HG02571 (cell line): ENCODE data around the gene FAM120A.

Experiments used
- ATAC-seq: cut with Tn5 transposase; IDR thresholded peaks from one replicate; pipeline ENCODE4 v1.9.1; 2021; ENCODE audit warnings: mild to moderate bottlenecking, moderate library complexity; ENCODE audit not compliant: unreplicated experiment

FAM120A gene

GRCh38 chr9:93447655-93448054, 3.8 kb upstream of the FAM120A start:
- no peak for ATAC-seq

DNA sequence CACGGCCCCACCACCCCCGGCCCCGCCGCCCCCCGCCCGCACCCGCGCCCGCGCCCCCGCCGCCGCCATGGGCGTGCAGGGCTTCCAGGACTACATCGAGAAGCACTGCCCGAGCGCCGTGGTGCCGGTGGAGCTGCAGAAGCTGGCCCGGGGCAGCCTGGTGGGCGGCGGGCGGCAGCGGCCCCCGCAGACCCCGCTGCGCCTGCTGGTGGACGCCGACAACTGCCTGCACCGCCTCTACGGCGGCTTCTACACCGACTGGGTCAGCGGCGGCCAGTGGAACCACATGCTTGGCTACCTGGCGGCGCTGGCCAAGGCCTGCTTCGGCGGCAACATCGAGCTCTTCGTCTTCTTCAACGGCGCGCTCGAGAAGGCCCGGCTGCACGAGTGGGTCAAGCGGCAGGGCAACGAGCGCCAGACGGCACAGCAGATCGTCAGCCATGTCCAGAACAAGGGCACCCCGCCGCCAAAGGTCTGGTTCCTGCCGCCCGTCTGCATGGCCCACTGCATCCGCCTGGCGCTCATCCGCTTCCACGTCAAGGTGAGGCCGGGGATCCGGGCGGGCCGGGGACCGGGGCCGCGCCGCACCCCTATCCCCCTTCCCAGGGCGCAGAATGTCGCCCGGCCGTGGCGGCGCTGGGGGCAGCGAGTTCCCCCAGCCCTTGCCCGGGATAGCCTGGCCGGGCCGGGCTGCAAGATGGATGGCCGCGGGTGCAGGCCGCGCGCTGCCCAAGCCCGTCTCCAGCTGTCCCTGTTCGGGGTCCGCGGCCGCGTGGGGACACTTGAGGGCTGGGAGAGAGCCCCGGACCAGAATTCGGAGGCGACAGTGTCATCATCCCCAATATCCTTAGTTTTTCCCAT, 594 bp downstream of the FAM120A start:
- no peak for ATAC-seq

DNA sequence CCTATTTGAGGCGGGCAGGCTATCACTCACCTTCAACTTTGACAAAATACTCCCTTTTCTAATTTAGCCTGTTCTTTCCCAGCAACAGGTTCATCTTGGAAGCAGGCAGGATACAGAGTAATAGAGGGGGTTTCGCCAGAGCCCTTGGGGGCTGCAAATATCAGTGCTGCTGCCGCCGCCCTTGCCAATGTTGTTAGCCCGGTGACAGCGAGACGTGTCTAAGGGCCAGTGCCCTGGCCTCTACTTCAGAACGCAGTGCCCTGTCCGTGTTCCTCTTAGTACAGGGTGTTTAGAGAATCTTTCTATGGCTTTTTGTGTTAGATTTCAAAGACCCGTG, 1.2 kb downstream of the FAM120A start:
- ATAC-seq = no peak

GRCh38 chr9:93453047-93453914, 1.8 kb downstream of the FAM120A start, which contains the start of gene FAM120AOS:
FAM120AOS (minus strand) TSS chr9:93453581; CDS start chr9:93452709, 872 bp downstream.
- ATAC-seq = peak; percentile 62

GRCh38 chr9:93456022-93456421, 4.5 kb downstream of the FAM120A start:
- no peak for ATAC-seq

GRCh38 chr9:93456504-93456903, 5.0 kb downstream of the FAM120A start:
- ATAC-seq = no peak

- ATAC-seq = no peak
Measured at GRCh38 chr9:93457006-93457405, 5.5 kb downstream of the FAM120A start.

GRCh38 chr9:93458712-93459111, 7.2 kb downstream of the FAM120A start:
- ATAC-seq = no peak

DNA sequence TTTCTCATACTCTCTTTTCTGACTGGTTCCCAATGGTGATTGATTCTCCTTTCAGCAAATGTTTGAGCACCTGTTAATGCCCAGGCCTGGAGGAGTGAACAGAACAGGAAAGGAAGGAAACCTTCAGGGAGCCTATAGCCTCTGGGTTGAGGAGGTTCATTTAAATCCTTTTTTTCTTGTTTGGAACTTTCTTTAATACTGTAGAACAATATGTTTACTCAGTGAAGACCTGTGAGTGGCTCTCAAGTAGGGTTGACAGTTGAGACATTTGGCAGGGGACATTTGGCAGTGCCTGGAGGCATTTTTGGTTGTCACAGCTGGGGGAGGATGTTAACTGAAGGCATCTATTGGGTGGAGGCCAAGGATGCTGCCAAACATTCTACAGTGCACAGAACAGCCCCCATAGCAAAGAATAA, 8.0 kb downstream of the FAM120A start:
- ATAC-seq = no peak

DNA sequence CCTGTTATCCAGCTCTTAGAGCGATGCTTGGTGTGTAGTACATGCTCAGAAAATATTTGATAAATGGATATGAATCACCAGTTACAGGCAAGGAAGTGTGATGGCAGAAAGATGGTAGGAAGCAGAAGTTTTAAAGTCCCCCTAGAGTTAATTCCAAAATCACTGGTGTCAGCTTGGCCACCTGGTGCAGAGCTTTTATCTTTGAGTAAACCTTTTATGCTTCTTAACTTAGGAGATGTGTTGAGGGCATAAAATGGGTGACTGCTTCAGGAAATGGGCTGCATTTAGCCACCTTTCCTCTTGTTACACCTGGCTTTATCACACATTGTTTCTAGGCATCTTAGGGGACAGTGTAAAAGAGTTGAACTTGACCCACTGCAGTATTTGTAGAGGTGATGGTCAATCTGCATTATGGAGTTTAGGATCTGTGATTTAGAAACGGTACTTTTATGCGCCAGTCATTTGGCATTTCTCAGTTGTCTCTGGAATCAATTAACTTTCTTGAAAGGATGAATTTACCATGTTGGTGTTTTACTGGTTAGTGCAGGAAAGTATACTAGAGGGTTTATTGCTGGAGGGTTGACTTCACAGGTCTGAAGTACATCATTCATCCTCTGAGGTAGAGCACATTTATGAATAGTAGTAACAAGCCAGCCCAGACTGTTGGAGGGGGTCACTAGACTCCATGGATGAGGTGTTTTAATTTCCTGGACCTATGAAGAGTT, 9.4 kb downstream of the FAM120A start:
- ATAC-seq = no peak

DNA sequence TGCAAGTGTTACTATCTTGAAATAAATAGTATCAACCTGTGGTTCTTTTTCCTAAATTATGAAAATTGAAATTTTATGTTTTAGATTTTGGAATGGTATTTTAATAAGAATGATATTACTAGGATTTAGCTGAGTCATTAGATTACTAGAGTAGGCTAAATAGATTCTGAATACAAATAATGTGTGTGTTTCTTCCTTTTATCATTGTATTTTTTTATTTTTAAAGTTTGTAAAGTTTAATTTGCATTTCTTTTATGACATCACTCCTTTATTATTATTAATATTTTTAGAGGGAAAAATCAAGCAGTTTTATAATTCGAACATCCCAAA, 9.9 kb downstream of the FAM120A start:
- no peak for ATAC-seq

GRCh38 chr9:93461821-93462220, 10.3 kb downstream of the FAM120A start:
- ATAC-seq = no peak

GRCh38 chr9:93463638-93464248, 12.3 kb downstream of the FAM120A start:
- no peak for ATAC-seq

DNA sequence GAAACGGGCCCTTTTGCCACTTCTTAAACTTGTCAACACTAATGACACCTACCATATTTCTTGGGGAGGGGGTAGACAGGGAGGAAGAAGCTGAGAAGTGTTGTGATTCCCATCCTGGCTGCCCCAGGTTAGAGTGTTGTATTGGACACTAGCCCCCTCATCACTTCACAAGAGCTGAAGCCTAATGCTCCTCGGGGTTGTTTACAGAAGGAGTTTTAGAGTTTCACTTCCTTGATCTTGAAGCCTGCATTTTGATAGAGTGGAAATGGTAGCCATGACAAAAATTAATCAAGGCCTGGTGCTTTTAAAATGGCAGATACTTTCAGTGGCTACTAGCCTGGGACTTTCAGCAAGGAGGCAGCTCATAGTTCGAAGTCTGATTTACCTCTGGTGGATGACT, 12.9 kb downstream of the FAM120A start:
- ATAC-seq = no peak

DNA sequence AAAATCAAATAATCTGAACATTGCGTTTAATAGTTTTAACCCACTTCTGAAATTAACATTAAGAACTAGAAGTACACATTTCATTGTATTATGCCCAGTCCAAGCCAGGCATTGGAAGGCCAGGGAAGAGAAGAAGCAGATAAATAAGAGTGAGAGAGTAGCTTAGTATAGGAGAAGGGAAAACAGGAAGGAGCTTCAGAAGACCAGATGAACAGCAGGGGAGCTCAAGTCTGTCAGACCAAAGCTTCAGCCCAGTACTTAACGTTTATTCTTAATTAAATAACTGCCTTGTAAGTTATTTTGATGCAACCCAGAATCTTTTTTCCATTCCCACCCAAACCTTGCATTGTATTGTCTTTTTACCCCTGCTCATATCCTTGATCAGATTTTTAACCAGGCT, 13.4 kb downstream of the FAM120A start:
- ATAC-seq = no peak

DNA sequence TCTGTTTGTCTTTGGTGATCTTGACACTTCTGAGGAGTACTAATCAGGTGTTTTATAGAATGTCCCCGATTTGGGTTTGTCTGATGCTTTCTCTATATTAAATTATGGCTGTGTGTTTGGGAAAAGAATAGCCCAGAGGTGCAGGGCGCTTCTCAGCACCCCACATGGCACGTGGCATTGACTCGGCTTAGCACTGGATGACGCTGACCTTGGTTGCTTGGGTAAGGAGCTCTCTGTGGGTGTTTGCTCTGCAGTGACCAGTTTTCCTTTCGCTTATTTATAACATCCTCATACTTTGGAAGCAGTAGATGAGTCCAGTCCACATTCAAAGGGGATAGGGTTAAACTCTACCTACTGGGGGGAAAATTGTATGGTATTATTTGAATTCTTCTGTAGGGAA, 14.4 kb downstream of the FAM120A start:
- no peak for ATAC-seq

DNA sequence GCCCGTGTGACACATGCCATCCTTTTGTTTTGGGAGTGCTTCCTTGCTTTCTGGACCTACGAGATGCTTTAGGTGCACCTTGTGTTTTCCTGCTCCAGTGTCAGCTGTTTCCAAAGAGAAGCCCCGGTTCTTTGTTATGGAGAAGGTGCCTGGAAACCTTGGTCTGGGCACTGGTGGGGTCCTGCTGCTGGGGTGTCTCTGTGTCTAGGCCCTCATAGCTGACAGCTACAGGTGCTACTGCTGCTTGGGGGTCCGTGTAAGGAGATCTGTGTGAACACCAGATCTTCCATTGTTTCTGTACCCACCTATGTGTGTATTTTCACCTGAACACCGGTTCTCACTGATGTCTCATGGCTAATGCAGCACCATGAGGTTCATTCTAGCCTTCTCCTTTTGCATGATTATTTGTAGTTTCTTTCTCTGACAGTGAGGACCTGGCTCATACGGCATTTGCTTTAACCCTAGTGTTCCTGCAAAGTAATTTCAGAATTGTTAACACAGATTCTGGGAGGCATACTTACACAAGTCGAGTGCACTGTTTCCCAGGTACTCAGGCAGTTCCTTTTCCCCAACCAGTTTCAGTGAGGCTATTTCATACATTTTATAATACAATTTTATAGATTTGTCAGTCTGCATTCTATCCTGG, 15.1 kb downstream of the FAM120A start:
- no peak for ATAC-seq

DNA sequence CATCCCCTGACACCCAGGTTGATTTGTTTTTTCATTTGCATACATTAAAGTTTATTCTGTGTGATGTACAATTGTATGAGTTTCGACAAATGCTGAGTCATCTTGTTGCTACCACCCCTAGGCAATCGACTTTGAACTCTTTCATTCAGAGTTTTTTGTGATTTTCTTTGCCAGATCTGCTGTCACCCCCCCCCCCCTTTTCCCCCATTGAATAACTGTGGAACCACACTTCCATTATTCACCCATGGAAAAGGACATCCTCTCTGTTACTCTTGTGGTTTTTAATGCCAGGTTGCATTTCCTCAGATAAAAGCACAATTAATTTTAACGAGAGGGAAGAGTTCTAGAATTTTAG, 15.6 kb downstream of the FAM120A start:
- no peak for ATAC-seq

GRCh38 chr9:93467462-93467861, 16.0 kb downstream of the FAM120A start:
- no peak for ATAC-seq

DNA sequence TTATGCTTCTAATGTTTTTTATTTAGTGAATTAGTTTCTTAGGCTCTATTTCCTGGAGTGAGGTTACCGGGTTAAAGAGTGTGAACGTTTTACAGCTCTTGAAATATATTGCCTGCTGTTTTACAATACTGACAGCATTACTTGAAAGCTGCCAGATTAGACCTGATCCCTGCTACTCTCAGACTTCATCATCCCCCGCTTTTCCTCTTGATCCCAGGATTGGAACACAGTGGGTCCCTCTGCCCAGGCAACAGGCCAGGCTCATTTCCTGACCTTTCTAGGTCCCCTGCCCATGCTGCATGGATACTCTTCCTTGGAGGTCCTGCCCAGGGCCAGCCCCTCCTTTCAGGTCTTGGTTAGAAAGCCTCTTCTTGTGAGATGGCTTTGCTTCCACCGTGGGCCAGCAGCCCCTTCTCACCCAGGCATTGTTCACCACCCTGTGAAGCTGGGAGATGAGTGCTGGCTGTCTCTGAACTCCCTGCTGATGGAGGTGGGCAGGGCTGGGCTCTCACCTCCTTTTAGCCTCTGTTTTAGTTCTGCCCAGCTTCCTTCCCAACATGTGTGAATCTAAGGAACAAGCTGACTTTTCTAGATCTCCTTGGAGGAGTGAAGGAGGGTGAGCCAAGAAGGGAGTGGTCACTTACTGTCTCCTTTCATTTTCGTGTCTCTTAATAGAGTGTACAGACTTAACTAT, 17.4 kb downstream of the FAM120A start:
- no peak for ATAC-seq
